Memory B cell (primary cell): ENCODE data around the gene IL1RAPL1.
"Not testable (repeated sequence)": the region's sequence is repeated elsewhere in the genome, so short reads cannot be mapped to it uniquely, and the experiment has no call there.

Experiments
- ATAC-seq: fragments of 150-1000 bp; cut with Tn5 transposase; 2 replicates; pipeline ENCODE4 v1.10.0; 2021; ENCODE audit warnings: low read depth, mild to moderate bottlenecking, moderate library complexity
- DNase-seq, 2 donors: peaks; one replicate each; pipeline ENCODE4 v3.0.0; 2022; ENCODE audit warnings: low spot score in 2 of 2
- H3K27ac Mint-ChIP-seq: one replicate; pipeline ENCODE4 v1.8.0; 2022; ENCODE audit warnings: mild to moderate bottlenecking, moderate library complexity, mixed read lengths
- H3K27me3 Mint-ChIP-seq: one replicate; pipeline ENCODE4 v1.8.0; 2022; ENCODE audit warnings: mixed read lengths
- H3K36me3 Mint-ChIP-seq: one replicate; pipeline ENCODE4 v1.8.0; 2022; ENCODE audit warnings: mild to moderate bottlenecking, mixed read lengths
- H3K4me1 Mint-ChIP-seq: one replicate; pipeline ENCODE4 v1.8.0; 2022; ENCODE audit warnings: mixed read lengths
- H3K4me3 Mint-ChIP-seq: one replicate; pipeline ENCODE4 v1.8.0; 2022; ENCODE audit warnings: mild to moderate bottlenecking, moderate library complexity, mixed read lengths
- H3K9me3 Mint-ChIP-seq: one replicate; pipeline ENCODE4 v1.8.0; 2022; ENCODE audit warnings: mixed read lengths

The IL1RAPL1 gene

GRCh38 chrX:29275928-29276327 is 688.7 kb downstream of the IL1RAPL1 start:
- no peak overlapping the region for H3K4me3 Mint-ChIP-seq
- no peaks in the 10 kb centered on the region for H3K27me3 Mint-ChIP-seq
- no peaks in the 10 kb centered on the region for H3K4me1 Mint-ChIP-seq
- peaks cover 2% of the 10 kb centered on the region for H3K9me3 Mint-ChIP-seq
- DNase-seq (no peak), ATAC-seq (no peak)
- H3K27ac Mint-ChIP-seq = no peak overlapping the region
- no peaks in the 10 kb centered on the region for H3K36me3 Mint-ChIP-seq

GRCh38 chrX:29281078-29281742 is 694.0 kb downstream of the IL1RAPL1 start:
- Mint-ChIP-seq H3K4me3 (no peak overlapping the region), H3K9me3 (peaks cover 3% of the 10 kb centered on the region), H3K27me3 (no peaks in the 10 kb centered on the region), H3K27ac (no peak overlapping the region), H3K36me3 (no peaks in the 10 kb centered on the region), H3K4me1 (no peaks in the 10 kb centered on the region)
- ATAC-seq = no peak
- DNase-seq = no peak

- H3K36me3 Mint-ChIP-seq = no peaks in the 10 kb centered on the region
- no peaks in the 10 kb centered on the region for H3K4me1 Mint-ChIP-seq
- no peak overlapping the region for H3K27ac Mint-ChIP-seq
- DNase-seq (no peak), ATAC-seq (no peak)
- no peaks in the 10 kb centered on the region for H3K27me3 Mint-ChIP-seq
- peaks cover 2% of the 10 kb centered on the region for H3K9me3 Mint-ChIP-seq
- H3K4me3 Mint-ChIP-seq = no peak overlapping the region
Observed at GRCh38 chrX:29285664-29286063, 698.4 kb downstream of the IL1RAPL1 start.

DNA sequence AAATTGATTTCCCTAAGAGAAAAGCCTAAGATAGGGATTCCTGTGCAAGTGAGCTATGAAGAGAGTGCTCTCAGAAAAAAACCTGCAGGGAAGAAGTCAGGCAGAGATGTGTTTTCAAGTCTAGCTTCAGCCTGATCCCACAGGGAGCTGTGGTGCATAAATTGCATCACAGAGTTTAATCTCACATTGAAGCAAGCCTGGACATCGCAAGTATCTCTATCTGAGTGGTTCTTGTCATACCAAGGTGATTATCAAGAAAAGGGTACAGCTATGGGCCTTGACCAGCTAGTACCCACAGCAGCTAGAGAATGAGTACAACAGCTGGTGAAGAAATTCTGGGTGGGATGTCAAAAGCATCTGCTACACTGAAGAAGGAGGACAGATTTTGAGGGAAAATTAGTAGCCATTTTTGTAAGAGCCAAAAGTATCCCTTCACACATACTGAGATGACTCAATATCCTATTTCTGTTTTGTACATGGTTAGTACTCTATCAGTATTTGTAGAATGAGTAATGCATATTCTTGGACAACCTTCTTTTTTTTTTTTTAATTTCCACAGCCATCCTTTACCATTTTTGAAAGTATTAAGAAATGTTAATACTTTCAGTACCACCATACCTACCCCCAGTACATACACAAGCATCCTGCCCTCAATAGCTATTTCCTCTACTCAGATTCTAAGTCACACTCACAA is 708.9 kb downstream of the IL1RAPL1 start:
- DNase-seq = no peak
- no peak for ATAC-seq
- no peaks in the 10 kb centered on the region for H3K4me1 Mint-ChIP-seq
- no peaks in the 10 kb centered on the region for H3K36me3 Mint-ChIP-seq
- H3K9me3 Mint-ChIP-seq = peaks cover 1% of the 10 kb centered on the region
- no peak overlapping the region for H3K4me3 Mint-ChIP-seq
- H3K27ac Mint-ChIP-seq = no peak overlapping the region
- no peaks in the 10 kb centered on the region for H3K27me3 Mint-ChIP-seq

GRCh38 chrX:29297171-29297800 is 710.0 kb downstream of the IL1RAPL1 start:
- H3K4me1 Mint-ChIP-seq = no peaks in the 10 kb centered on the region
- DNase-seq (no peak), ATAC-seq (no peak)
- no peaks in the 10 kb centered on the region for H3K36me3 Mint-ChIP-seq
- H3K27me3 Mint-ChIP-seq = no peaks in the 10 kb centered on the region
- no peak overlapping the region for H3K27ac Mint-ChIP-seq
- no peak overlapping the region for H3K4me3 Mint-ChIP-seq
- H3K9me3 Mint-ChIP-seq = peaks cover 1% of the 10 kb centered on the region

- Mint-ChIP-seq H3K27me3 (no peaks in the 10 kb centered on the region), H3K36me3 (no peaks in the 10 kb centered on the region), H3K4me1 (no peaks in the 10 kb centered on the region), H3K4me3 (no peak overlapping the region), H3K9me3 (peaks cover 4% of the 10 kb centered on the region), H3K27ac (no peak overlapping the region)
- no peak for DNase-seq
- no peak for ATAC-seq
Observed at GRCh38 chrX:29299684-29300083, 712.4 kb downstream of the IL1RAPL1 start.

- H3K4me1 Mint-ChIP-seq = no peaks in the 10 kb centered on the region
- H3K27me3 Mint-ChIP-seq = no peaks in the 10 kb centered on the region
- no peak overlapping the region for H3K27ac Mint-ChIP-seq
- DNase-seq (no peak), ATAC-seq (no peak)
- peaks cover 8% of the 10 kb centered on the region for H3K9me3 Mint-ChIP-seq
- no peak overlapping the region for H3K4me3 Mint-ChIP-seq
- no peaks in the 10 kb centered on the region for H3K36me3 Mint-ChIP-seq
Observed at GRCh38 chrX:29308726-29309125, 721.5 kb downstream of the IL1RAPL1 start.

DNA sequence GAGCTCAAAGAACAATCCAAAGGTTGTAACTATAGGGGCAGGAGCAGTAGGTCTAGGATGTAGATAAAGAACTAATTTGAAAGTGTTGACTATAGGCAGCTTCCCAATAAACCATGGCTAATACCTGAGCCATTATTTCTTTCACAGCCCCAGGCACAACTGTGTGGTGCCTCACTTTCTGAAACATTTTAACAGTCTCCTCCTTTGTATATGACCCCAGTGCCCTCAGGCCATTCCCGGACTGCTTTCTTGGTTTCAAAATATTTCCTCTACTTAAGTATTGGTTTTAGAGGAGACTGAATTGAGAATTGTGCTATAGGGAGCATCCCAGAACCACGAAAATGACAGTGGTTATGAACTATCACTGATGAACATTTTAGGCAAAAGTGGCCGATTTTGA is 728.7 kb downstream of the IL1RAPL1 start:
- ATAC-seq (no peak), DNase-seq (no peak)
- no peak overlapping the region for H3K4me3 Mint-ChIP-seq
- H3K9me3 Mint-ChIP-seq = peaks cover 1% of the 10 kb centered on the region
- H3K27ac Mint-ChIP-seq = no peak overlapping the region
- no peaks in the 10 kb centered on the region for H3K4me1 Mint-ChIP-seq
- H3K27me3 Mint-ChIP-seq = no peaks in the 10 kb centered on the region
- H3K36me3 Mint-ChIP-seq = no peaks in the 10 kb centered on the region

GRCh38 chrX:29318012-29318411 is 730.8 kb downstream of the IL1RAPL1 start:
- ATAC-seq (no peak), DNase-seq (no peak)
- Mint-ChIP-seq H3K9me3 (no peaks in the 10 kb centered on the region), H3K27ac (no peak overlapping the region), H3K4me3 (no peak overlapping the region), H3K4me1 (no peaks in the 10 kb centered on the region), H3K27me3 (no peaks in the 10 kb centered on the region), H3K36me3 (no peaks in the 10 kb centered on the region)

- H3K9me3 Mint-ChIP-seq, H3K4me3 Mint-ChIP-seq, H3K27me3 Mint-ChIP-seq, H3K4me1 Mint-ChIP-seq, DNase-seq, H3K36me3 Mint-ChIP-seq, ATAC-seq, H3K27ac Mint-ChIP-seq: not testable (repeated sequence)
Observed at GRCh38 chrX:29332429-29332828, 745.2 kb downstream of the IL1RAPL1 start.

- H3K27me3 Mint-ChIP-seq, ATAC-seq, H3K36me3 Mint-ChIP-seq, H3K4me3 Mint-ChIP-seq, H3K27ac Mint-ChIP-seq, H3K9me3 Mint-ChIP-seq, DNase-seq, H3K4me1 Mint-ChIP-seq: not testable (repeated sequence)
Observed at GRCh38 chrX:29333091-29333490, 745.8 kb downstream of the IL1RAPL1 start.

- Mint-ChIP-seq H3K27me3 (no peaks in the 10 kb centered on the region), H3K4me3 (no peak overlapping the region), H3K4me1 (no peaks in the 10 kb centered on the region), H3K36me3 (no peaks in the 10 kb centered on the region), H3K9me3 (no peaks in the 10 kb centered on the region), H3K27ac (no peak overlapping the region)
- no peak for DNase-seq
- no peak for ATAC-seq
Observed at GRCh38 chrX:29348288-29348687, 761.0 kb downstream of the IL1RAPL1 start.

DNA sequence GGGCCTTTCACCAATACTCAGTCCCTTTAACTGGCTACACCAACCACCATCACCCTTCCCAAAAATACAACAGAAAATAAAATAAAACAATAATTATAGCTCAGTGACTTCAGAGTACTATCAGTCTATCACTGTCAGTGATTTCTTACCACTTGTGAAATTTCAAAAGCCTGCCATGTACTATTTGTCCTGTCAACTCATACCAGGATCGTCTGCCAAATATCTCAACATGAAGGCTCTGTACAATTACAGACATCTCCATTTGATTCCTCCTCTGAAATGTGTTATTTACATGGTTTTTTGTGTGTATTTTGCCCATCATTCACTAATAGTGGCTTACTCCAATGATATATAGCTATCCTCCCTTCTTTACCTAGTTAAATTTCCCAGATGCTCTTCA is 772.0 kb downstream of the IL1RAPL1 start:
- Mint-ChIP-seq H3K27me3 (no peaks in the 10 kb centered on the region), H3K27ac (no peak overlapping the region), H3K4me3 (no peak overlapping the region), H3K4me1 (no peaks in the 10 kb centered on the region), H3K9me3 (no peaks in the 10 kb centered on the region), H3K36me3 (no peaks in the 10 kb centered on the region)
- ATAC-seq = no peak
- no peak for DNase-seq

- not testable (repeated sequence) for H3K36me3 Mint-ChIP-seq, H3K4me1 Mint-ChIP-seq, H3K9me3 Mint-ChIP-seq, DNase-seq, ATAC-seq, H3K4me3 Mint-ChIP-seq, H3K27me3 Mint-ChIP-seq, H3K27ac Mint-ChIP-seq
Observed at GRCh38 chrX:29374765-29375164, 787.5 kb downstream of the IL1RAPL1 start.
